ENCODE data around the gene COA3. TPM values are rescaled to one million over a fixed set of nuclear protein-coding genes. Genes with fewer than 3 reads are reported as not detected.

COA3 gene, protein sequence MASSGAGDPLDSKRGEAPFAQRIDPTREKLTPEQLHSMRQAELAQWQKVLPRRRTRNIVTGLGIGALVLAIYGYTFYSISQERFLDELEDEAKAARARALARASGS
- 100 to 1,000 TPM in 1 of 4 donors, 10 to 100 TPM in 3; 40.9 to 100 (median 51.8) TPM for total RNA-seq

DNA sequence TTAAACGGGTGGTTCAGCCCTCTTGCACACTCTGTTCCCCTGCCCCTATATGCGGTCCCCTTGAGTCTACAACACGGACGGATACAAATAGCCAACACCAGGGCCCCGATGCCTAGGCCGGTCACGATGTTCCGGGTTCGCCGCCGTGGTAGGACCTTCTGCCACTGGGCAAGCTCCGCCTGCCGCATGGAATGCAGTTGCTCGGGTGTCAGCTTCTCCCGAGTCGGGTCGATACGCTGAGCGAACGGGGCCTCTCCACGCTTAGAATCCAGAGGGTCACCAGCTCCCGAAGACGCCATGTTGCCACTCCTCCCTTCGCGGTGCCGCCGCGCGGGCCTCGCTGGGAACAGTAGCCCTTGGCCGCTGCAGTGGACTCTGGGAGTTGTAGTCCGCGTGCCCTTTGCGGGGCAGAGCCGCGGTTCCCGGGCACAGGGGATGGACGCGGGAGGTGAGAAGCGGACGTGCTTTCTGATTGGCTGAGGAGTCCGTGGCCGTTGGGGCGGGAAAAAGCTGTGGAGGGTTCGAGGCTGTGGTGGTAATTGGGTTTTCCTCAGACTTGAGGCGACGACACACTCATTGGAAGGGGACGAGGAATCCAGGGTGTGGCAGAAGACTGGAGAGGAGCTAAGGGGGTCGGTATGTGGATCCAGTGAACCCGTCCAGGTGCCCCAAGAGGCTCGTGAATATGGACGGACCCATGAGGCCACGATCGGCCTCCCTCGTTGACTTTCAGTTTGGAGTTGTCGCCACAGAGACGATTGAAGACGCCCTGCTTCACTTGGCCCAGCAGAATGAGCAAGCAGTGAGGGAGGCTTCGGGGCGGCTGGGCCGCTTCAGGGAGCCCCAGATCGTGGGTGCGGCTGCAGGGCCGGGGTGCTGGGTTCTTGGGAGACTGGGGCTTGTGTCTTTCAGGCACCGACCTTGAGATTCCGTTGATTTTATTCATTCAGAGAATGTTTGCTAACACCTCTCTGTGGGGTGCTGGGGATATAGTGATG, at the start of gene COA3, which contains the start of gene CNTD1:
Gene COA3, minus strand, starts transcription at position 322 of the 998 bp plus-strand sequence. Its CDS starts 23 bp downstream, at position 299.
Gene CNTD1, plus strand, starts transcription at position 479 of the 998 bp plus-strand sequence. Its CDS starts 207 bp downstream, at position 686.
- H3K4me1 ChIP-seq: peaks cover 0 to 4% of the 10 kb centered on the region in 2 donors
- peak in 1 of 2 donors; percentile 38 for TF ChIP-seq POLR2A (IDR thresholded peaks at IDR 0.05)
- TF ChIP-seq, protein P1, sequence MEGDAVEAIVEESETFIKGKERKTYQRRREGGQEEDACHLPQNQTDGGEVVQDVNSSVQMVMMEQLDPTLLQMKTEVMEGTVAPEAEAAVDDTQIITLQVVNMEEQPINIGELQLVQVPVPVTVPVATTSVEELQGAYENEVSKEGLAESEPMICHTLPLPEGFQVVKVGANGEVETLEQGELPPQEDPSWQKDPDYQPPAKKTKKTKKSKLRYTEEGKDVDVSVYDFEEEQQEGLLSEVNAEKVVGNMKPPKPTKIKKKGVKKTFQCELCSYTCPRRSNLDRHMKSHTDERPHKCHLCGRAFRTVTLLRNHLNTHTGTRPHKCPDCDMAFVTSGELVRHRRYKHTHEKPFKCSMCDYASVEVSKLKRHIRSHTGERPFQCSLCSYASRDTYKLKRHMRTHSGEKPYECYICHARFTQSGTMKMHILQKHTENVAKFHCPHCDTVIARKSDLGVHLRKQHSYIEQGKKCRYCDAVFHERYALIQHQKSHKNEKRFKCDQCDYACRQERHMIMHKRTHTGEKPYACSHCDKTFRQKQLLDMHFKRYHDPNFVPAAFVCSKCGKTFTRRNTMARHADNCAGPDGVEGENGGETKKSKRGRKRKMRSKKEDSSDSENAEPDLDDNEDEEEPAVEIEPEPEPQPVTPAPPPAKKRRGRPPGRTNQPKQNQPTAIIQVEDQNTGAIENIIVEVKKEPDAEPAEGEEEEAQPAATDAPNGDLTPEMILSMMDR (IDR thresholded peaks at IDR 0.05): peak in 1 of 4 experiments; percentile 7
- peak within 1 kb of the TSS; percentile 76 to 86 for H3K4me3 ChIP-seq
- intact Hi-C loops (cut with DNase I; ENCODE audit: low total_unique reads): no loop called here
- peak; percentile 79 to 84 for DNase-seq
- H3K9me3 ChIP-seq: no peaks in the 10 kb centered on the region
- H3K27ac ChIP-seq: peak within 1 kb of the TSS; percentile 75 to 81
- H3K36me3 ChIP-seq: no peaks in the 10 kb centered on the region
- no peaks in the 10 kb centered on the region for H3K27me3 ChIP-seq

GRCh38 chr17:42848093-42848492, 49.6 kb upstream of the COA3 start:
- Histone ChIP-seq H3K36me3 (no peaks in the 10 kb centered on the region), H3K27me3 (no peaks in the 10 kb centered on the region), H3K4me1 (no peaks in the 10 kb centered on the region), H3K27ac (no peak overlapping the region), H3K4me3 (no peak overlapping the region), H3K9me3 (no peaks in the 10 kb centered on the region)
- intact Hi-C loops (cut with DNase I; ENCODE audit: low total_unique reads): no loop called here
- TF ChIP-seq, protein P1 (IDR thresholded peaks at IDR 0.05): no peak
- TF ChIP-seq POLR2A (IDR thresholded peaks at IDR 0.05): no peak
- no peak for DNase-seq

DNA sequence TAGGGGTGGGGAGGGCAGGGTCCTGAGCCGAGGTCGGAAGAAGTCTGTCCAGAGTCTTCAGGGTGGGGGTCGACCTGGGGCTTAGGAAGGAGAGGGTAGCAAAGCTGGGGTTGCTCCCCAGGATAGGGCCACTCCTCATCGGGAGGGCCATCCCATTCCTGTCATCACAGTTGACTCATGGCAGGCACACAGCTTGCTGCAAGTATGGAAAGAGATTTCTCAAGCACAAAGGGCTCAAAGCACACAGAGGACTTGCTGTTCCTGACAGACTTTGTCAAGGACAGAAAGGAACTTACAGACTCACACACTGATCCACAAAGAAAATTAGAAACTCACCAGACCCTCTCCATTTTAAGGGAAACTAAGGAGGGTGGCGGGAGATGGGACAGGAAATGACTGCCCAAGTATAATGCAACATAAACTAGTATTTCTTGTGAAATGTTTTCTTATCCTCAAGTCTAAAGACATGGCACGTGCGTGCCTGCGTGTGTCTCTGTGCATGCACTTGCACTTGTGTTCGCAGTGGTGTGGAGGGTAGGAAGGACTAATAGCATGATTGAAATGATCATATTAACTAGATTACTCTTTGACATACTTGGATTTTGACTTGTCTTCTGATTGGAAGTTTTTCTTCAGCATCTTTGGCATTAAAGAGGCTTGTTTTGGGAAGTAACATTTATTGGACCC, 48.2 kb upstream of the COA3 start:
- DNase-seq: no peak
- Histone ChIP-seq H3K4me1 (no peaks in the 10 kb centered on the region), H3K27me3 (no peaks in the 10 kb centered on the region), H3K27ac (no peak overlapping the region), H3K4me3 (no peak overlapping the region), H3K9me3 (no peaks in the 10 kb centered on the region), H3K36me3 (no peaks in the 10 kb centered on the region)
- intact Hi-C loops (cut with DNase I; ENCODE audit: low total_unique reads): no loop called here
- TF ChIP-seq, protein P1 (IDR thresholded peaks at IDR 0.05): no peak
- TF ChIP-seq POLR2A (IDR thresholded peaks at IDR 0.05): no peak

DNA sequence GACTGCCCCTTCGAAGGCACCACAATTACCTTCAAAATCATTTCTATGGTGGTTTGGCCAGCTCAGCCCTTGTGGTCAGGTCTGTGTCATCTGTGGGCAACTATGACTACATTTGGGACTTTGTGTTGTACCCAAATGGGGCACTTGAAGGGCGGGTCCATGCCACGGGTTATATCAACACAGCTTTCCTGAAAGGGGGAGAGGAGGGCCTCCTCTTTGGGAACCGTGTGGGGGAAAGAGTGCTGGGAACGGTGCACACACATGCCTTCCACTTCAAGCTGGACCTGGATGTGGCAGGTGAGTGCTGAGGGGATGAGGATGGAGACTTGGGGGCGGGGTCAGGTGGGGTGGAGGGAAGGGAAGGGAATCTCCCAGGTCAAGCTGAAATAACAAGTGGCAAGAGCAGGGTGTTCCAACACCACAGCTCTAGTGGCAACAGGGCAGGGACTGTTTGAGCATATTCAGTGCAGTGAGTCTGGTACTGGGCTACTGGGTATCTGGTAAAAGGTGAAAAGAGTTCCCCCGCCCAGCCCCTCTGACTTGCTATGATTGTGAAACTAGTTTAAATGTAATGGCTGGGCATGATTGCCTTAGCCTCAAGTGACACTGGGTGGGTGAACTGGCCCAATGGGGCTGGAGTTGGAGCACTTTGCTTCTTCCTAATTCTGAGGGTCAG, 47.6 kb upstream of the COA3 start:
- TF ChIP-seq POLR2A (IDR thresholded peaks at IDR 0.05): no peak
- TF ChIP-seq, protein P1 (IDR thresholded peaks at IDR 0.05): no peak
- H3K4me1 ChIP-seq: no peaks in the 10 kb centered on the region
- intact Hi-C loops (cut with DNase I; ENCODE audit: low total_unique reads): no loop called here
- no peaks in the 10 kb centered on the region for H3K27me3 ChIP-seq
- no peak for DNase-seq
- no peaks in the 10 kb centered on the region for H3K9me3 ChIP-seq
- H3K27ac ChIP-seq: no peak overlapping the region
- no peak overlapping the region for H3K4me3 ChIP-seq
- no peaks in the 10 kb centered on the region for H3K36me3 ChIP-seq

All from uterus (tissue), 4 donors.